HepG2 (cell line): ENCODE results near the gene FGF2. TPM values are rescaled to one million over a fixed set of nuclear protein-coding genes. Genes with fewer than 3 reads are reported as not detected.

Source experiments
- ATF7-NPFF ChIP-seq: sonication (generic); formaldehyde crosslinking; IDR thresholded peaks from 2 replicates; pipeline ENCODE4 v1.8.1; 2023; ENCODE audit warnings: mild to moderate bottlenecking, low read depth, missing genetic modification reagents, moderate library complexity
- MAFG ChIP-seq: sonication (generic); formaldehyde crosslinking; IDR thresholded peaks from 2 replicates; pipeline ENCODE4 v1.5.1; 2020; ENCODE audit warnings: mild to moderate bottlenecking, missing genetic modification reagents
- TBX3 ChIP-seq: fragments of 450-650 bp; IDR thresholded peaks from 2 replicates; pipeline ENCODE4 v1.6.1; 2017; ENCODE audit warnings: antibody characterized with exemption, mild to moderate bottlenecking, inconsistent platforms, borderline replicate concordance
- ZBTB40 ChIP-seq, 2 experiments: fragments of 450-650 bp in 1 of 2; sonication (generic) in 1 of 2; formaldehyde crosslinking in 1 of 2; IDR thresholded peaks; 2 replicates each; pipeline versions ENCODE4 v1.6.1 to v1.8.0; 2016 to 2022; ENCODE audit warnings: antibody characterized with exemption in 1 of 2, mild to moderate bottlenecking in 1 of 2, missing genetic modification reagents in 1 of 2
- ZNF18 ChIP-seq: sonication (generic); formaldehyde crosslinking; IDR thresholded peaks from 2 replicates; pipeline ENCODE4 v1.8.0; 2022; ENCODE audit warnings: mild to moderate bottlenecking, missing genetic modification reagents; ENCODE audit not compliant: insufficient replicate concordance
- ZNF75D ChIP-seq: sonication (generic); formaldehyde crosslinking; IDR thresholded peaks from 2 replicates; pipeline ENCODE4 v1.8.1; 2023; ENCODE audit warnings: missing genetic modification reagents, mild to moderate bottlenecking, borderline replicate concordance
- polyA plus RNA-seq, 8 experiments: library from polyadenylated mRNA; depleted of rRNA in 3 of 8; stranded (reverse) in 7 of 8; unstranded in 1 of 8; fragments of >200 nt; fragmentation: Illumina TruSeq in 4 of 8; extraction: Trizol in 4 of 8; gene quantifications; 2 replicates each; pipeline versions ENCODE4 v1.2.1 to v1.2.3, GENCODE V29; 2011 to 2016; ENCODE audit warnings: low read depth in 4 of 8, missing spikeins in 1 of 8, mixed read lengths in 1 of 8; ENCODE audit not compliant: insufficient read depth in 1 of 8
- total RNA-seq, 5 experiments: library from RNA; depleted of rRNA; stranded (reverse); fragments of >200 nt; fragmentation: Illumina TruSeq; extraction: Trizol; gene quantifications; 2 replicates each; pipeline ENCODE4 v1.2.3, GENCODE V29; 2016; ENCODE audit warnings: low read depth in 1 of 5
- TF ChIP-seq, protein P1 (sequence below): sonication (generic); formaldehyde crosslinking; IDR thresholded peaks from 2 replicates; pipeline ENCODE4 v1.4.0; 2020; ENCODE audit warnings: mild to moderate bottlenecking, missing genetic modification reagents

Gene FGF2
- total and polyA plus RNA-seq, 2 of the 13 experiments (the other 11 are each of a cell fraction or from before 2014, with no cell fraction given): 0.01 to 0.02 TPM

DNA sequence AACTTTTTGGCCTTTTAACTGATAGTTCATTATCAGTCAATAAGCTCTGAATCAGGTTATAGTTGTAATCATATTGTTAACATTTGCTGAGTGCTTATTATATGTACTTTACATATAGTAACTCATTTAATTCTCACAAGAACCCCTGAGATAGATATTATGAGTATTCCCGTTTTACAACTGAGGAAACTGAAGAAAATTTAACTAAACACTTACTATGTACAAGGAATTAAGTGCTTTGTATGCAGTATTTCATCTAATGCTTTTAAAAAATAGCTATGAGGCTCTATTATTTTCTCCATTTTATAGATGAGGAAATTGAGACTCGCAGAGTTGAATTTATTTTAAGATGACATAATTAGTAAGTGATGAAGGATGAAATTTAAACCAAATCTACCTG, 27.7 kb upstream of the FGF2 start (continued):
- TF ChIP-seq ZBTB40 (IDR thresholded peaks at IDR 0.05): no peak
- TF ChIP-seq ZBTB40 (CRISPR knock-in tag; IDR thresholded peaks at IDR 0.05): no peak
- no peak for TF ChIP-seq ZNF75D (CRISPR knock-in tag)
- no peak for TF ChIP-seq ATF7-NPFF (CRISPR knock-in tag)
- no peak for TF ChIP-seq TBX3
- TF ChIP-seq MAFG: no peak
- TF ChIP-seq ZNF18 (CRISPR knock-in tag): no peak
- TF ChIP-seq, protein P1, sequence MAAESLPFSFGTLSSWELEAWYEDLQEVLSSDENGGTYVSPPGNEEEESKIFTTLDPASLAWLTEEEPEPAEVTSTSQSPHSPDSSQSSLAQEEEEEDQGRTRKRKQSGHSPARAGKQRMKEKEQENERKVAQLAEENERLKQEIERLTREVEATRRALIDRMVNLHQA (CRISPR knock-in tag): no peak
